ENCODE measurements around the gene ABCA5. TPM values are rescaled to one million over a fixed set of nuclear protein-coding genes. Genes with fewer than 3 reads are reported as not detected.

The ABCA5 gene
- polyA plus RNA-seq, 3 donors: 0.50 to 3.1 (median 0.73) TPM

DNA sequence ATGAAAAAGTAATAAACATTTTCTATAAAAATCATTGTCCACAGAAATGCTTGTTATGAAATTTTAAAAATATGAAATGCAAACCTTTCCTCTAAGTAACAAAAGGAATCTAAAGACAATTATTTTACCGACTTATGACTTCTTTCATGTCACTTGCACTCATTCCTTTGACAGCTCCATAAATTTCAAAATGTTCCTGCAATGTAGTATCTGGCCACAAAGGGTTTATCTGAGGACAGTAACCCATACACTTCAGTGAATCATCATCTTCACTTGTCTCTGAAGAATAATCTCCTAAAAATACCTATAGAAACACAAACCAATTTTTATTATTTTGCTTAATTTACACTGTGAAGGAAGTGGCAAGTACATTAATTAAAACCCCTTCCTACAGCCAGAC, 72.7 kb downstream of the ABCA5 start:
- intact Hi-C loops (cut with micrococcal nuclease): no loop called here
- Histone ChIP-seq H3K4me2 (replicated peaks; ENCODE audit: extremely low read depth, low read length, poor library complexity, severe bottlenecking) (no peak overlapping the region), H3K9me3 (replicated peaks in 1 of 2; ENCODE audit: control insufficient read depth in 1 of 2, insufficient read depth in 1 of 2, low read length in 2 of 2) (no peaks in the 10 kb centered on the region), H3K36me3 (replicated peaks in 1 of 2; ENCODE audit: control insufficient read depth in 1 of 2, insufficient read depth in 2 of 2, low read length in 2 of 2) (no peaks in the 10 kb centered on the region), H4K20me1 (ENCODE audit: insufficient read depth, low read length) (no peaks in the 10 kb centered on the region), H3K79me2 (ENCODE audit: insufficient read depth, low read length) (no peaks in the 10 kb centered on the region), H3K27me3 (ENCODE audit: control insufficient read depth in 2 of 2, insufficient read depth in 2 of 2, low read length in 2 of 2) (no peaks in the 10 kb centered on the region), H3K4me3 (replicated peaks in 1 of 3; ENCODE audit: low read depth in 2 of 3, low read length in 3 of 3) (no peak overlapping the region), H2AFZ (ENCODE audit: insufficient read depth, low read depth, low read length, poor library complexity, severe bottlenecking) (no peak overlapping the region), H3K4me1 (ENCODE audit: control insufficient read depth in 1 of 2, insufficient read depth in 2 of 2, low read length in 2 of 2) (no peaks in the 10 kb centered on the region), H3K9ac (ENCODE audit: insufficient read depth, low read length, poor library complexity, severe bottlenecking) (no peak overlapping the region), H3K27ac (ENCODE audit: low read depth in 1 of 2, low read length in 2 of 2) (no peak overlapping the region)
- peaks cover 0 to 2% (median 0%) of the 10 kb centered on the region in 3 donors for H3K27me3 Mint-ChIP-seq (ENCODE audit: low read depth in 3 of 3)
- TF ChIP-seq, protein P1, sequence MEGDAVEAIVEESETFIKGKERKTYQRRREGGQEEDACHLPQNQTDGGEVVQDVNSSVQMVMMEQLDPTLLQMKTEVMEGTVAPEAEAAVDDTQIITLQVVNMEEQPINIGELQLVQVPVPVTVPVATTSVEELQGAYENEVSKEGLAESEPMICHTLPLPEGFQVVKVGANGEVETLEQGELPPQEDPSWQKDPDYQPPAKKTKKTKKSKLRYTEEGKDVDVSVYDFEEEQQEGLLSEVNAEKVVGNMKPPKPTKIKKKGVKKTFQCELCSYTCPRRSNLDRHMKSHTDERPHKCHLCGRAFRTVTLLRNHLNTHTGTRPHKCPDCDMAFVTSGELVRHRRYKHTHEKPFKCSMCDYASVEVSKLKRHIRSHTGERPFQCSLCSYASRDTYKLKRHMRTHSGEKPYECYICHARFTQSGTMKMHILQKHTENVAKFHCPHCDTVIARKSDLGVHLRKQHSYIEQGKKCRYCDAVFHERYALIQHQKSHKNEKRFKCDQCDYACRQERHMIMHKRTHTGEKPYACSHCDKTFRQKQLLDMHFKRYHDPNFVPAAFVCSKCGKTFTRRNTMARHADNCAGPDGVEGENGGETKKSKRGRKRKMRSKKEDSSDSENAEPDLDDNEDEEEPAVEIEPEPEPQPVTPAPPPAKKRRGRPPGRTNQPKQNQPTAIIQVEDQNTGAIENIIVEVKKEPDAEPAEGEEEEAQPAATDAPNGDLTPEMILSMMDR (IDR thresholded peaks at IDR 0.05): no peak
- no peaks in the 10 kb centered on the region for H3K9me3 Mint-ChIP-seq
- no peak overlapping the region for H3K27ac Mint-ChIP-seq
- no peak for DNase-seq
- 83% methylated on average over 1 of the region's 1 CpG for WGBS (ENCODE audit: insufficient coverage)
- peaks cover 3 to 10% of the 10 kb centered on the region in 2 donors for H3K36me3 Mint-ChIP-seq
- H3K4me1 Mint-ChIP-seq: no peaks in the 10 kb centered on the region
- H3K4me3 Mint-ChIP-seq: no peak overlapping the region

- H2AFZ ChIP-seq (ENCODE audit: insufficient read depth, low read depth, low read length, poor library complexity, severe bottlenecking): no peak overlapping the region
- H3K79me2 ChIP-seq (ENCODE audit: insufficient read depth, low read length): no peaks in the 10 kb centered on the region
- 100% methylated on average over 2 of the region's 4 CpGs for WGBS (ENCODE audit: insufficient coverage)
Observed at GRCh38 chr17:69250641-69251040, 76.3 kb downstream of the ABCA5 start.

More at GRCh38 chr17:69250641-69251040, 76.3 kb downstream of the ABCA5 start:
- TF ChIP-seq, protein P1 (IDR thresholded peaks at IDR 0.05): no peak
- Mint-ChIP-seq H3K36me3 (peaks cover 5 to 10% of the 10 kb centered on the region in 2 donors), H3K4me3 (no peak overlapping the region), H3K4me1 (no peaks in the 10 kb centered on the region), H3K9me3 (no peaks in the 10 kb centered on the region), H3K27ac (no peak overlapping the region), H3K27me3 (ENCODE audit: low read depth in 3 of 3) (peaks cover 0 to 2% (median 0%) of the 10 kb centered on the region in 3 donors)
- no peaks in the 10 kb centered on the region for H3K27me3 ChIP-seq (ENCODE audit: control insufficient read depth in 2 of 2, insufficient read depth in 2 of 2, low read length in 2 of 2)
- no peak overlapping the region for H3K9ac ChIP-seq (ENCODE audit: insufficient read depth, low read length, poor library complexity, severe bottlenecking)
- H3K9me3 ChIP-seq (replicated peaks in 1 of 2; ENCODE audit: control insufficient read depth in 1 of 2, insufficient read depth in 1 of 2, low read length in 2 of 2): no peaks in the 10 kb centered on the region
- no peak overlapping the region for H3K4me2 ChIP-seq (replicated peaks; ENCODE audit: extremely low read depth, low read length, poor library complexity, severe bottlenecking)
- intact Hi-C loops (cut with micrococcal nuclease): no loop called here
- no peak overlapping the region for H3K4me3 ChIP-seq (replicated peaks in 1 of 3; ENCODE audit: low read depth in 2 of 3, low read length in 3 of 3)
- H3K36me3 ChIP-seq (replicated peaks in 1 of 2; ENCODE audit: control insufficient read depth in 1 of 2, insufficient read depth in 2 of 2, low read length in 2 of 2): no peaks in the 10 kb centered on the region
- H4K20me1 ChIP-seq (ENCODE audit: insufficient read depth, low read length): no peaks in the 10 kb centered on the region
- no peak for DNase-seq
- no peak overlapping the region for H3K27ac ChIP-seq (ENCODE audit: low read depth in 1 of 2, low read length in 2 of 2)
- H3K4me1 ChIP-seq (ENCODE audit: control insufficient read depth in 1 of 2, insufficient read depth in 2 of 2, low read length in 2 of 2): no peaks in the 10 kb centered on the region

Data from CD14-positive monocyte (primary cell).